GM21390 (cell line): ENCODE results near the gene VPS9D1.
"Not testable (repeated sequence)": the region's sequence is repeated elsewhere in the genome, so short reads cannot be mapped to it uniquely, and the experiment has no call there.

Source experiments
- ATAC-seq: cut with Tn5 transposase; IDR thresholded peaks from one replicate; pipeline ENCODE4 v1.9.1; 2021; ENCODE audit not compliant: unreplicated experiment

VPS9D1 gene

GRCh38 chr16:89695086-89695874, 25.4 kb downstream of the VPS9D1 start:
- ATAC-seq: no peak

GRCh38 chr16:89694784-89695085, 26.0 kb downstream of the VPS9D1 start:
- not testable (repeated sequence) for ATAC-seq

- no peak for ATAC-seq
These were observed 26.5 kb downstream of the VPS9D1 start for GRCh38 chr16:89693931-89694783.

GRCh38 chr16:89693289-89693731, 27.4 kb downstream of the VPS9D1 start:
- no peak for ATAC-seq

GRCh38 chr16:89691986-89692569, 28.6 kb downstream of the VPS9D1 start:
- no peak for ATAC-seq

GRCh38 chr16:89691231-89691985, 29.3 kb downstream of the VPS9D1 start:
- no peak for ATAC-seq

GRCh38 chr16:89690392-89690901, 30.3 kb downstream of the VPS9D1 start:
- ATAC-seq: no peak

GRCh38 chr16:89689621-89690020, 31.1 kb downstream of the VPS9D1 start:
- ATAC-seq: not testable (repeated sequence)

- no peak for ATAC-seq
These were observed 31.6 kb downstream of the VPS9D1 start for GRCh38 chr16:89689142-89689541.

GRCh38 chr16:89688395-89688794, 32.3 kb downstream of the VPS9D1 start:
- ATAC-seq: no peak

- ATAC-seq: peak; percentile 40
These were observed 33.4 kb downstream of the VPS9D1 start for GRCh38 chr16:89687092-89687940.

- peak; percentile 82 for ATAC-seq
These were observed 34.1 kb downstream of the VPS9D1 start, which contains the start of gene CDK10 for GRCh38 chr16:89686520-89687091. TSS of gene CDK10 (plus strand) at chr16:89686689. CDS start at chr16:89686711, 22 bp downstream.

GRCh38 chr16:89685916-89686315, 34.8 kb downstream of the VPS9D1 start:
- ATAC-seq: no peak

GRCh38 chr16:89678258-89678657, 42.4 kb downstream of the VPS9D1 start:
- ATAC-seq: no peak

- no peak for ATAC-seq
These were observed 48.3 kb downstream of the VPS9D1 start for GRCh38 chr16:89672177-89672941.

GRCh38 chr16:89671565-89671964, 49.1 kb downstream of the VPS9D1 start:
- ATAC-seq: not testable (repeated sequence)

GRCh38 chr16:89670496-89671431, 49.9 kb downstream of the VPS9D1 start:
- no peak for ATAC-seq

GRCh38 chr16:89669755-89670154, 50.9 kb downstream of the VPS9D1 start:
- ATAC-seq: no peak
